ENCODE measurements around the gene CEBPA. TPM values are rescaled to one million over a fixed set of nuclear protein-coding genes. Genes with fewer than 3 reads are reported as not detected.

CEBPA gene
- total RNA-seq, 1 donor from 2014 or later = 1.7 TPM

DNA sequence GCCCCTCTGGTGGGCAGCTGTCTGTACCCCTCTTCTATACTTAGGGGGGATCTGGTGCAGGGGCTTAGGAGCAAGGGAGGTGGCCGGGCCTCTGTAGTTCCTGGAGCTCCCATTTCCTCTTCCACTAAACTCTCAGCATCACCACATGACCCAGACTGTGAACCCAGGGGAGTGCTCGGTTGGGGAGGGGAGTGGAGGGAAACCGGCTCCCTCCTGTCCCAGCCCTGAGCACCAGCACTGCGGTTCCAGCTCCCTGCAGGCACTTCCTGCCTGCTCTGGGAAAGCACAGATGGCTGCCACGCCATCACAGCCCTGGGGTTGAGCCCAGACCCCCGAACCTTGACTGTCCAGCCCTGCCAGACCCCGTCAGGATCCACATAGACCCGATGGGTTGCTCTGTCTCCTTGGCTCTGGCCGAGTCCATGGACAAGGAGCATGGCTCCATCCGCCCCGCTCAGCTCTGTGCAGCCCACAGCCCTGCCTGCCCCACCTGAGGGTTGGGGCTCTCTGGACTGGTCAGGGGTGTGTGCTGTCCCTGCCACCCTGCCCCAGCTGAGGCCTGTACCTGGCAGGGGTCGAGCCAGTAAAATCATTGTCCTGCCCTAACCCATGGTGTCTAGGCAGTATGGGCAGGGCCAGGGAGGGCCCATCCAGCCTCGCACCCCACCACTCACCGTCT is 40.7 kb downstream of the CEBPA start:
- no peaks in the 10 kb centered on the region for H3K4me1 Mint-ChIP-seq (ENCODE audit: low read depth)
- DNase-seq (ENCODE audit: low spot score) = no peak
- peaks cover 3% of the 10 kb centered on the region for H3K36me3 Mint-ChIP-seq (ENCODE audit: low read depth)
- H3K27ac Mint-ChIP-seq (ENCODE audit: unreplicated experiment) = no peak overlapping the region
- no peak overlapping the region for H3K4me3 Mint-ChIP-seq (ENCODE audit: unreplicated experiment)
- H3K9me3 Mint-ChIP-seq (ENCODE audit: low read depth) = peaks cover 7% of the 10 kb centered on the region
- peaks cover 4% of the 10 kb centered on the region for H3K27me3 Mint-ChIP-seq (ENCODE audit: low read depth)
- TF ChIP-seq, protein P1, sequence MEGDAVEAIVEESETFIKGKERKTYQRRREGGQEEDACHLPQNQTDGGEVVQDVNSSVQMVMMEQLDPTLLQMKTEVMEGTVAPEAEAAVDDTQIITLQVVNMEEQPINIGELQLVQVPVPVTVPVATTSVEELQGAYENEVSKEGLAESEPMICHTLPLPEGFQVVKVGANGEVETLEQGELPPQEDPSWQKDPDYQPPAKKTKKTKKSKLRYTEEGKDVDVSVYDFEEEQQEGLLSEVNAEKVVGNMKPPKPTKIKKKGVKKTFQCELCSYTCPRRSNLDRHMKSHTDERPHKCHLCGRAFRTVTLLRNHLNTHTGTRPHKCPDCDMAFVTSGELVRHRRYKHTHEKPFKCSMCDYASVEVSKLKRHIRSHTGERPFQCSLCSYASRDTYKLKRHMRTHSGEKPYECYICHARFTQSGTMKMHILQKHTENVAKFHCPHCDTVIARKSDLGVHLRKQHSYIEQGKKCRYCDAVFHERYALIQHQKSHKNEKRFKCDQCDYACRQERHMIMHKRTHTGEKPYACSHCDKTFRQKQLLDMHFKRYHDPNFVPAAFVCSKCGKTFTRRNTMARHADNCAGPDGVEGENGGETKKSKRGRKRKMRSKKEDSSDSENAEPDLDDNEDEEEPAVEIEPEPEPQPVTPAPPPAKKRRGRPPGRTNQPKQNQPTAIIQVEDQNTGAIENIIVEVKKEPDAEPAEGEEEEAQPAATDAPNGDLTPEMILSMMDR (IDR thresholded peaks at IDR 0.05) = no peak

DNA sequence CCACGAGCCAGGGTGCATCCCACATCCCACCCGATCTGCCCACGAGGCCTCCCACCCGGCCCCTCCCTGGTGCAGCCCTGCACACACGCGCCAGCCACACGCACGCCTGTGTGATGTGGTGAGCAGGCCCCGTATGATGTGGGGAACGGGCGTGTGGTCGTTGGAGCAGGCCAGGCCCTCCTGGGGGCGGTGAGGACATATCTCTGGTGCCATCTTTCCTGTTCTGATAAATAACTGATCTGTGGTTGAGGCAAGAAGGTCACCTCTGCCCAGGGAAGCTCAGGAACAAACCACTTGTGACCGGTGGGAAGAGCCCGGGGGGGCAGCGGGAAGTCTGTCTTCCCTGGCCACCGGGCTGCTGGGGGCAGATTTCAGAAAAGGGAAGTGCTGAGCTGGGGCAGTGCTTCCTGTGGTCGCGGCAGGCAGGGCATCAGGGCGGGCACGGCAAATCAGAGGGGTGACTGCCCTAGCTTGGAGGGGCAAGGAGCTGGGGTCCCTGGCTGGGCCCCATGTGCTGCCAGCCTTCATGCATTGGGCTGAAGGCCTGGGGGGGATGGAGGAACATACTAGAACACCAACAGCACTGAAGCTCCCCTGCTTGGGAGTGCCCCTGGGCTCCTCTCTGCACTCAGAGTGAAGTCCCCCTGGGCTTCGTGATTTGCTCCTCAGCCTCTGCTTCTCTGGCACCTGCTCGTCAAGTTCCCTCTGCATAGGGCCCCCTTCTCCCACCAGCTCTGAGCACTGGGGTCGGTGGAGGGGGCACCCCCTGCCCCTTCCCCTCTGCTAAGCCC is 41.5 kb downstream of the CEBPA start:
- Mint-ChIP-seq H3K36me3 (ENCODE audit: low read depth) (peaks cover 3% of the 10 kb centered on the region), H3K27me3 (ENCODE audit: low read depth) (peaks cover 4% of the 10 kb centered on the region), H3K4me1 (ENCODE audit: low read depth) (no peaks in the 10 kb centered on the region), H3K9me3 (ENCODE audit: low read depth) (peaks cover 7% of the 10 kb centered on the region), H3K4me3 (ENCODE audit: unreplicated experiment) (no peak overlapping the region), H3K27ac (ENCODE audit: unreplicated experiment) (no peak overlapping the region)
- TF ChIP-seq, protein P1 (IDR thresholded peaks at IDR 0.05) = no peak
- no peak for DNase-seq (ENCODE audit: low spot score)

DNA sequence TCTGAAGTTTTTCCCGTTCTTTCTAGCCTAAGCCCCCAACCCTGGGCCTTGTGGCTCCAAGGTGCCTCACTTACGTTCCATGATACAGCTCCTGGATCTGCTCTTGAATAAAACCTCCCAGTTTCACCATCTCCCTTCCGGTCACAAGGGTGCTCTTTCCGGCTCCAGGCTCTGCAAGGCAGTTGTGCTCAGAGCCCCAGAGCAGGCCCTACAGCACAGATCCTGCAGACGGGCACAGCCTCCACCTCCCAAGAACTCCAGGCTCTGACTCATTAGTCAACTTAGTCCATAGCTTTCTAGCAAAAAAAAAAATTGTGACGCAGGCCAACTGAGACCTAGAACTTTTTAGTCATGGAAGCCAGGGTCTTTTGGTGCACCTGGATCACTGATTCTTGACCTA is 42.8 kb downstream of the CEBPA start:
- Mint-ChIP-seq H3K27ac (ENCODE audit: unreplicated experiment) (no peak overlapping the region), H3K4me1 (ENCODE audit: low read depth) (no peaks in the 10 kb centered on the region), H3K4me3 (ENCODE audit: unreplicated experiment) (no peak overlapping the region), H3K9me3 (ENCODE audit: low read depth) (peaks cover 7% of the 10 kb centered on the region), H3K36me3 (ENCODE audit: low read depth) (peaks cover 3% of the 10 kb centered on the region), H3K27me3 (ENCODE audit: low read depth) (peaks cover 9% of the 10 kb centered on the region)
- TF ChIP-seq, protein P1 (IDR thresholded peaks at IDR 0.05) = no peak
- DNase-seq (ENCODE audit: low spot score) = no peak

DNA sequence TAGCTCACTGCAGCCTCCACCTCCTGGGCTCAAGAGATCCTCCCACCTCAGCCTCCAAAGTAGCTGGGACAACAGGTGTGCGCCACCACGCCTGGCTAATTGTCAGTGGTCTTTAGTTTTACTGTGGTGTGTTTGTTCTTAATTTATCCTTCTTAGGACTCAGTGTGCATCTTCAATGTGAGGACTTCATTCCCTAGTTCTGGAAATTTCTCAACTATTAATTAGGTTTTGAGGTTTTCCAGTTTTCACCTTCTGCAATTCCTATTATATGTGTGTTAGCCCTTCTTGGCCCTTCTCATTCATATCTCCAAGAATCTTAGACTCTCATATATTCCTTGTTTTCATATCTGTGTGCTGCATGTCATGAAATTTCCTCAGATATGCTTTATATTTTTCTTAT is 44.5 kb downstream of the CEBPA start:
- H3K27me3 Mint-ChIP-seq (ENCODE audit: low read depth) = peaks cover 8% of the 10 kb centered on the region
- H3K36me3 Mint-ChIP-seq (ENCODE audit: low read depth) = peaks cover 3% of the 10 kb centered on the region
- H3K27ac Mint-ChIP-seq (ENCODE audit: unreplicated experiment) = no peak overlapping the region
- H3K4me1 Mint-ChIP-seq (ENCODE audit: low read depth) = no peaks in the 10 kb centered on the region
- TF ChIP-seq, protein P1 (IDR thresholded peaks at IDR 0.05) = no peak
- H3K9me3 Mint-ChIP-seq (ENCODE audit: low read depth) = peaks cover 7% of the 10 kb centered on the region
- no peak overlapping the region for H3K4me3 Mint-ChIP-seq (ENCODE audit: unreplicated experiment)
- no peak for DNase-seq (ENCODE audit: low spot score)

DNA sequence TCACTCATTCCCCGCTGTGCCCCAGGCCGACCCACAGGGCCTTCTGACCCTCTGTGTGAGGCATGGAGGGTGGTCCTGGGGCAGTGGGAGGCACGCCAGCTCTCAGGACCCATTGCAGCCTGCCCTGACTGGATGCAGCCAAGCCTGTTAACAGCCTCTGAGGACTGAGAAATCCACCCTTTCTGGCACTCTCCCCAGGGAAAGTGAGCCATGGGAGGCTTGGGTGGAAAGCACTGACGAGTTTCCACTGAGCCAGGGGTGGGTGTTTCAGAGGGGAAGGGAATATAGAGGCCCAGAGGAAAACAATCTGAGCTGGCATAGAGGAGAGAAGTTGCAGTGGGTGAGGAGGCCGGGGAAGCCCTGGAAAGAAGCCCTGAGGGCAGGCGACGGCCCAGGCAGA is 46.1 kb downstream of the CEBPA start:
- TF ChIP-seq, protein P1 (IDR thresholded peaks at IDR 0.05) = no peak
- DNase-seq (ENCODE audit: low spot score) = no peak
- Mint-ChIP-seq H3K9me3 (ENCODE audit: low read depth) (peaks cover 7% of the 10 kb centered on the region), H3K4me3 (ENCODE audit: unreplicated experiment) (no peak overlapping the region), H3K27me3 (ENCODE audit: low read depth) (peaks cover 8% of the 10 kb centered on the region), H3K4me1 (ENCODE audit: low read depth) (no peaks in the 10 kb centered on the region), H3K27ac (ENCODE audit: unreplicated experiment) (no peak overlapping the region), H3K36me3 (ENCODE audit: low read depth) (peaks cover 3% of the 10 kb centered on the region)
